Hematopoietic multipotent progenitor cell treated with erythropoietin and hydrocortisone succinate and interleukin-3 and kit ligand, for 8 days (in vitro differentiated cells): ENCODE results near the gene COL5A1.

Source experiments
- DNase-seq: peaks from one replicate; pipeline ENCODE4 v3.0.0-alpha.2; 2015

The COL5A1 gene

GRCh38 chr9:134607971-134608370 lies 33.6 kb upstream of the COL5A1 start:
- no peak for DNase-seq

GRCh38 chr9:134611046-134611445 lies 30.6 kb upstream of the COL5A1 start:
- no peak for DNase-seq

GRCh38 chr9:134612309-134612708 lies 29.3 kb upstream of the COL5A1 start:
- no peak for DNase-seq

GRCh38 chr9:134612715-134613114 lies 28.9 kb upstream of the COL5A1 start:
- no peak for DNase-seq

- no peak for DNase-seq
Measured at GRCh38 chr9:134614256-134614655, 27.3 kb upstream of the COL5A1 start.

- DNase-seq, result no peak
Measured at GRCh38 chr9:134616341-134616740, 25.3 kb upstream of the COL5A1 start.

GRCh38 chr9:134617246-134617645 lies 24.4 kb upstream of the COL5A1 start:
- no peak for DNase-seq

GRCh38 chr9:134617836-134618162 lies 23.8 kb upstream of the COL5A1 start:
- no peak for DNase-seq

GRCh38 chr9:134618163-134618832 lies 23.3 kb upstream of the COL5A1 start:
- DNase-seq, result no peak

GRCh38 chr9:134618833-134619447 lies 22.7 kb upstream of the COL5A1 start:
- DNase-seq, result no peak

GRCh38 chr9:134619448-134619982 lies 22.1 kb upstream of the COL5A1 start:
- no peak for DNase-seq

- DNase-seq, result no peak
Measured at GRCh38 chr9:134619983-134620661, 21.5 kb upstream of the COL5A1 start.

- DNase-seq, result no peak
Measured at GRCh38 chr9:134620751-134621557, 20.6 kb upstream of the COL5A1 start.

- no peak for DNase-seq
Measured at GRCh38 chr9:134621558-134622110, 20.0 kb upstream of the COL5A1 start.

- no peak for DNase-seq
Measured at GRCh38 chr9:134622896-134623257, 18.7 kb upstream of the COL5A1 start.

GRCh38 chr9:134623258-134624066 lies 18.1 kb upstream of the COL5A1 start:
- DNase-seq, result no peak

GRCh38 chr9:134624137-134624591 lies 17.4 kb upstream of the COL5A1 start:
- DNase-seq, result no peak

- no peak for DNase-seq
Measured at GRCh38 chr9:134624621-134625181, 16.9 kb upstream of the COL5A1 start.

- DNase-seq, result no peak
Measured at GRCh38 chr9:134625361-134626068, 16.1 kb upstream of the COL5A1 start.

GRCh38 chr9:134626069-134626423 lies 15.6 kb upstream of the COL5A1 start:
- no peak for DNase-seq
